ENCODE results near the gene KDM2B. TPM values are rescaled to one million over a fixed set of nuclear protein-coding genes. Genes with fewer than 3 reads are reported as not detected.

Gene KDM2B
- total RNA-seq, 1 donor from 2014 or later, result 36.8 TPM

GRCh38 chr12:121574025-121574424 lies 6.8 kb downstream of the KDM2B start:
- DNase-seq (no peak), ATAC-seq (no peak)
- intact Hi-C loops (cut with DNase I), result no loop called here
- Histone ChIP-seq H3K27ac (no peak overlapping the region), H3K4me1 (peaks cover 40% of the 10 kb centered on the region), H3K4me3 (no peak overlapping the region), H3K36me3 (peaks cover 25% of the 10 kb centered on the region), H3K27me3 (ENCODE audit: low read depth) (no peaks in the 10 kb centered on the region), H3K9me3 (no peaks in the 10 kb centered on the region)
- no peak for TF ChIP-seq CTCF (IDR thresholded peaks at IDR 0.05)

- peaks cover 25% of the 10 kb centered on the region for H3K36me3 ChIP-seq
- no peak overlapping the region for H3K27ac ChIP-seq
- no peaks in the 10 kb centered on the region for H3K27me3 ChIP-seq (ENCODE audit: low read depth)
- H3K4me3 ChIP-seq, result no peak overlapping the region
- H3K4me1 ChIP-seq, result peaks cover 26% of the 10 kb centered on the region
- peak in 1 of 2 donors; percentile 31 for ATAC-seq
- DNase-seq, result no peak
- H3K9me3 ChIP-seq, result no peaks in the 10 kb centered on the region
- no peak for TF ChIP-seq CTCF (IDR thresholded peaks at IDR 0.05)
- intact Hi-C loops (cut with DNase I), result no loop called here
These were observed 8.9 kb downstream of the KDM2B start for GRCh38 chr12:121571920-121572319.

- no peak for TF ChIP-seq CTCF (IDR thresholded peaks at IDR 0.05)
- peaks cover 25% of the 10 kb centered on the region for H3K36me3 ChIP-seq
- H3K4me1 ChIP-seq, result peaks cover 22% of the 10 kb centered on the region
- intact Hi-C loops (cut with DNase I), result no loop called here
- DNase-seq (no peak), ATAC-seq (no peak)
- H3K27ac ChIP-seq, result no peak overlapping the region
- H3K9me3 ChIP-seq, result no peaks in the 10 kb centered on the region
- H3K4me3 ChIP-seq, result no peak overlapping the region
- no peaks in the 10 kb centered on the region for H3K27me3 ChIP-seq (ENCODE audit: low read depth)
These were observed 10.1 kb downstream of the KDM2B start for GRCh38 chr12:121570467-121571283.

GRCh38 chr12:121568971-121569751 lies 11.7 kb downstream of the KDM2B start:
- Histone ChIP-seq H3K4me1 (peaks cover 22% of the 10 kb centered on the region), H3K4me3 (no peak overlapping the region), H3K27ac (peak overlapping the region; percentile 56), H3K27me3 (ENCODE audit: low read depth) (no peaks in the 10 kb centered on the region), H3K36me3 (peaks cover 10% of the 10 kb centered on the region), H3K9me3 (no peaks in the 10 kb centered on the region)
- no peak for TF ChIP-seq CTCF (IDR thresholded peaks at IDR 0.05)
- DNase-seq (peak; percentile 74), ATAC-seq (peak; percentile 84 to 89)
- intact Hi-C loops (cut with DNase I), result no loop called here

- intact Hi-C loops (cut with DNase I), result no loop called here
- H3K4me3 ChIP-seq, result no peak overlapping the region
- no peaks in the 10 kb centered on the region for H3K9me3 ChIP-seq
- DNase-seq (no peak), ATAC-seq (no peak)
- H3K4me1 ChIP-seq, result peaks cover 22% of the 10 kb centered on the region
- peaks cover 6% of the 10 kb centered on the region for H3K36me3 ChIP-seq
- H3K27me3 ChIP-seq (ENCODE audit: low read depth), result no peaks in the 10 kb centered on the region
- peak overlapping the region; percentile 56 for H3K27ac ChIP-seq
- TF ChIP-seq CTCF (IDR thresholded peaks at IDR 0.05), result no peak
These were observed 12.3 kb downstream of the KDM2B start for GRCh38 chr12:121568518-121568917.

Measured in lower lobe of right lung (tissue), 2 donors.